Kidney (tissue), 14 donors: ENCODE results near the gene GPATCH4. TPM values are rescaled to one million over a fixed set of nuclear protein-coding genes. Genes with fewer than 3 reads are reported as not detected.
"Not testable (repeated sequence)": the region's sequence is repeated elsewhere in the genome, so short reads cannot be mapped to it uniquely, and the experiment has no call there.

Experiments used
- DNase-seq, 5 donors: peaks; one replicate each; pipeline ENCODE4 v3.0.0-alpha.2; 2013 to 2020
- FAIRE-seq: peaks from 2 replicates; lab custom pipeline; 2012; peaks lifted over from hg19 to GRCh38; lab: Jason Lieb, UNC
- H3K27ac ChIP-seq, 2 donors: one replicate each; pipeline ENCODE4 v1.7.0; 2013; ENCODE audit warnings: low read depth in 2 of 2, low read length in 2 of 2, inconsistent platforms in 1 of 2
- H3K27me3 ChIP-seq: one replicate; pipeline ENCODE4 v1.7.1; 2013; ENCODE audit warnings: low read length, inconsistent platforms; ENCODE audit not compliant: control insufficient read depth, insufficient read depth
- H3K36me3 ChIP-seq, 3 donors: one replicate each; pipeline versions ENCODE4 v1.7.0 to v1.7.1; 2013; ENCODE audit warnings: low read length in 3 of 3, control low read depth in 1 of 3, inconsistent platforms in 1 of 3; ENCODE audit not compliant: insufficient read depth in 3 of 3, control insufficient read depth in 2 of 3
- H3K4me1 ChIP-seq, 3 donors: one replicate each; pipeline versions ENCODE4 v1.7.0 to v1.7.1; 2013; ENCODE audit warnings: low read length in 3 of 3, inconsistent platforms in 1 of 3, low read depth in 1 of 3; ENCODE audit not compliant: control insufficient read depth in 2 of 3, insufficient read depth in 2 of 3
- H3K4me3 ChIP-seq, 3 donors: one replicate each; pipeline versions ENCODE4 v1.7.0 to v1.8.1; 2013; ENCODE audit warnings: low read length in 3 of 3, control low read depth in 1 of 3, inconsistent platforms in 1 of 3
- H3K9ac ChIP-seq, 3 donors: one replicate each; pipeline versions ENCODE4 v1.7.0 to v1.7.1; 2013; ENCODE audit warnings: low read length in 3 of 3, control low read depth in 1 of 3, inconsistent platforms in 1 of 3
- H3K9me3 ChIP-seq, 3 donors: one replicate each; pipeline versions ENCODE4 v1.7.0 to v1.7.1; 2013; ENCODE audit warnings: low read length in 3 of 3, control low read depth in 1 of 3, inconsistent platforms in 1 of 3; ENCODE audit not compliant: control insufficient read depth in 2 of 3, insufficient read depth in 1 of 3
- intact Hi-C: fragments of 100-400 bp; cut with DNase I; formaldehyde crosslinking; loops from one replicate; pipeline ENCODE4 v1.11.1; 2022
- polyA plus RNA-seq: library from polyadenylated mRNA; stranded (reverse); fragments of 350-450 nt; fragmentation: Illumina TruSeq; extraction: RNeasy Lipid Tissue Mini Kit (QIAGEN cat#74804); gene quantifications from one replicate; pipeline ENCODE4 v1.2.3, GENCODE V29; 2014; ENCODE audit warnings: low read depth, low replicate concordance; ENCODE audit not compliant: insufficient read depth
- total RNA-seq: library from RNA; stranded (reverse); fragmentation: NEBNext Ultra II Directional; extraction: Animal tissue kit (Norgen Biotek cat#: 25700); gene quantifications from one replicate; pipeline ENCODE4 v1.2.1, GENCODE V29; 2021
- TF ChIP-seq, protein P1 (sequence below): IDR thresholded peaks from 3 replicates; pipeline ENCODE4 v1.5.1; 2012; ENCODE audit warnings: mild to moderate bottlenecking, moderate library complexity, borderline replicate concordance; ENCODE audit not compliant: insufficient read depth; ENCODE audit errors: extremely low read depth
- donor health status: control.
- donor health status: control.
- donor health status: control.
- donor health status: control.
- donor health status: control.
- donor health status: DM: yes; HTN: yes; CAD: no.
- donor health status: Normal renal cell carcinoma (clear cell type).

The GPATCH4 gene
- total and polyA plus RNA-seq, 2 donors from 2014 or later = 24.0 to 26.2 TPM

DNA sequence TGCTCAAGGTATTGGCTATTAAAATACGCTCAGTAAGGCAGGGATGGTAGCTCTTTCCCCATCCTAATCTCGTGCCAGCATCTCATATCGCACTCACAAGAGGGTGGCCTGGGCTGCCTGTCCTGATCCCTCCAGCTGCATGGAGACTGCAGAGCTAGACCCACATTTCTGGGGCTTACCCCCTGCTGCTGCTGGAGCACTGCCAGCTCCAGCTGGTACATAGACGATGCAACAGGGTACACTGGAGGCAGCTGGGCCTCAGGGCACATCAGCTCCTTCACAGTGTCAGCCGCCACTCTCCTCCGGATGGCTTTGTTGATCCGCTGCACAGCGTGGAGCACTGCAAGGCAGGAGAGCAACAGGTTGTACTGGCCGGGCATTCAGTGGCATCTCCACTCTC is 44.9 kb downstream of the GPATCH4 start:
- no peaks in the 10 kb centered on the region for H3K36me3 ChIP-seq
- H3K9me3 ChIP-seq = no peaks in the 10 kb centered on the region
- intact Hi-C loops = no loop called here
- TF ChIP-seq, protein P1, sequence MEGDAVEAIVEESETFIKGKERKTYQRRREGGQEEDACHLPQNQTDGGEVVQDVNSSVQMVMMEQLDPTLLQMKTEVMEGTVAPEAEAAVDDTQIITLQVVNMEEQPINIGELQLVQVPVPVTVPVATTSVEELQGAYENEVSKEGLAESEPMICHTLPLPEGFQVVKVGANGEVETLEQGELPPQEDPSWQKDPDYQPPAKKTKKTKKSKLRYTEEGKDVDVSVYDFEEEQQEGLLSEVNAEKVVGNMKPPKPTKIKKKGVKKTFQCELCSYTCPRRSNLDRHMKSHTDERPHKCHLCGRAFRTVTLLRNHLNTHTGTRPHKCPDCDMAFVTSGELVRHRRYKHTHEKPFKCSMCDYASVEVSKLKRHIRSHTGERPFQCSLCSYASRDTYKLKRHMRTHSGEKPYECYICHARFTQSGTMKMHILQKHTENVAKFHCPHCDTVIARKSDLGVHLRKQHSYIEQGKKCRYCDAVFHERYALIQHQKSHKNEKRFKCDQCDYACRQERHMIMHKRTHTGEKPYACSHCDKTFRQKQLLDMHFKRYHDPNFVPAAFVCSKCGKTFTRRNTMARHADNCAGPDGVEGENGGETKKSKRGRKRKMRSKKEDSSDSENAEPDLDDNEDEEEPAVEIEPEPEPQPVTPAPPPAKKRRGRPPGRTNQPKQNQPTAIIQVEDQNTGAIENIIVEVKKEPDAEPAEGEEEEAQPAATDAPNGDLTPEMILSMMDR = no peak
- no peaks in the 10 kb centered on the region for H3K27me3 ChIP-seq
- DNase-seq = no peak
- H3K27ac ChIP-seq = no peak overlapping the region
- H3K4me3 ChIP-seq = no peak overlapping the region
- no peak overlapping the region for H3K9ac ChIP-seq
- H3K4me1 ChIP-seq = no peaks in the 10 kb centered on the region
- no peak for FAIRE-seq

DNA sequence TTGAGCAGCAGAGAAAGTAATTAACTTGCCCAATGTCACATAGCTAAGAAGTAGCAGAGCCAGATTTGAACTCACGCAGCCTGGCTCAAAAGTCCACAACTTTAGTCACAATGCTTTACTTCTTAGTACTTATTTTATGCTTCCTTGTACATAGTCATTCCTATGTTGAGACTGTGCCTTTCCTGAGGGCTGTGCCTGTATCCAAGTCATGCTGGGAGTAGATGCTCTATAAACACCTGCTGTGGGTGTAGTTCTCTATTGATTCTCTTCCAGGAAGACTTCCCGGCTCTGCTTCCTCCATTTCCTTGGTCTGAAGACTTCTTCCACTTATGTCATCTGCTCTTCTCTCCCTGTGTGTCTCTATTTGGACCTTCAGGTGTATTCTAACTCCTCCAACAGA is 45.6 kb downstream of the GPATCH4 start:
- Histone ChIP-seq H3K27me3 (no peaks in the 10 kb centered on the region), H3K9ac (no peak overlapping the region), H3K9me3 (no peaks in the 10 kb centered on the region), H3K4me1 (no peaks in the 10 kb centered on the region), H3K4me3 (no peak overlapping the region), H3K36me3 (no peaks in the 10 kb centered on the region), H3K27ac (no peak overlapping the region)
- DNase-seq (no peak), FAIRE-seq (no peak)
- intact Hi-C loops = no loop called here
- TF ChIP-seq, protein P1 = no peak

DNA sequence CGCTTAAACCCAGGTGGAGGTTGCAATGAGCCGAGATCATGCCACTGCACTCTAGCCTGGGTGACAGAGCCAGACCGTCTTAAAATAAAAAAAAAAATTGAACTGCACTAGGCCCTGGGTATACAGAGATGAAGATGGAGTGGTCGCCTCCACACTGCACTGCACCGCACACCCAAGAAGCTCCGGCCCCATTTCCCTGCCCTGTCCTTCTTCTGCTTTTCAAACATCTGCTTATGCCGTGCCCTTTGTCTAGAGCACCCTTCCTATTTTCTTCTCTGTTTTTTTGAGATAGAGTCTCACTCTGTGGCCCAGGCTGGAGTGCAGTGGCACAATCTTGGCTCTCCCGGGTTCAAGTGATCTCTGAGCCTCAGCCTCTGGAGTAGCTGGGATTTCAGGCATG is 46.3 kb downstream of the GPATCH4 start:
- H3K27ac ChIP-seq = no peak overlapping the region
- no peaks in the 10 kb centered on the region for H3K27me3 ChIP-seq
- TF ChIP-seq, protein P1 = no peak
- H3K9ac ChIP-seq = no peak overlapping the region
- no peaks in the 10 kb centered on the region for H3K4me1 ChIP-seq
- H3K9me3 ChIP-seq = no peaks in the 10 kb centered on the region
- no peak overlapping the region for H3K4me3 ChIP-seq
- intact Hi-C loops = no loop called here
- no peaks in the 10 kb centered on the region for H3K36me3 ChIP-seq
- DNase-seq (no peak), FAIRE-seq (no peak)

DNA sequence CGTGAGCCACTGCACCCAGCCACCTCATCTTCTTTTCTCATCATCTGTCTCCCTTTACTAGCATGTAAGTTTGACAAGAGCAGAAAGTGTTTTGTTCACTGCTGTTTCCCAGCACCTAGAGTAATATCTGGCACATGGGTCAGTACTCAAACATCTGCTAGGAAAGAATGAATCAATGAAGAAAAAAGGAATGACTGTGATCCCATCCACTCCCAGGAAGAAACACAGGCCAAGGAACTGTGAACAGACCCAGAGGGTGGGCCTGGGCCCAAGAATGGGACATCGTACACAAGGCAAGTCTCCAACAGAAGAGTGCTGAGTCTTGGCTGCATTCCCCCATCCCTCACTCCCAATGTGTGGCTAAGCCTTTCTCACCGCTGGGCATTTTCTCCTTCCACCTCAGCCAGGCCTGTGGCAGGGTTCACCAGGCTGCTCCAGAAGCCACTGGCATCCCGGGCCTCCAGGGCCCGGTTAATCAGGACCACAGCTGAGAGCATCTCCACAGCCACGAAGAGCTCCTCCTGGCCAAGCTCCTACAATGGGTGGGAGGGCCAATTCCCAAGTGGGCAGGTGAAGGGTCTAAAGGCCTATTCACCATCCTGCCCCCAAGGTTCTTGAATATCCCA is 47.3 kb downstream of the GPATCH4 start:
- DNase-seq (no peak), FAIRE-seq (no peak)
- intact Hi-C loops = no loop called here
- no peaks in the 10 kb centered on the region for H3K27me3 ChIP-seq
- TF ChIP-seq, protein P1 = no peak
- no peak overlapping the region for H3K4me3 ChIP-seq
- no peak overlapping the region for H3K27ac ChIP-seq
- H3K9me3 ChIP-seq = no peaks in the 10 kb centered on the region
- H3K9ac ChIP-seq = no peak overlapping the region
- H3K36me3 ChIP-seq = no peaks in the 10 kb centered on the region
- H3K4me1 ChIP-seq = no peaks in the 10 kb centered on the region

DNA sequence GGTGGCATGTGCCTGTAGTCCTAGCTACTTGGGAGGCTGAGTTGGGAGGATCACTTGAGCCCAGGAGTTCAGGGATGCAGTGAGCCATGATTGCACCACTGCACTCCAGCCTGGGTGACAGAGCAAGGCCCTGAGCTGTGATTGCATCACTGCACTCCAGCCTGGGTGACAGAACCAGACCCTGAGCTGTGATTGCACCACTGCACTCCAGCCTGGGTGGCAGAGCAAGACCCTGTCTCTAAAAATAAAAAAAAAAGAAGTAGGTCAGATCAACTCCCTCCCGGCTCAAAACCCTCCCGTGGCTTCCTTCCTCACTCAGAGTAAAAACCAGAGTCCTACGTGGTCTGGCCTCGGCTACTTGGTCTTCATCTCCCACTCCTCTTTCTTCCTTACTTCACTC is 48.3 kb downstream of the GPATCH4 start:
- H3K9ac ChIP-seq, intact Hi-C loops, H3K36me3 ChIP-seq, H3K27ac ChIP-seq, H3K4me1 ChIP-seq, H3K9me3 ChIP-seq, H3K27me3 ChIP-seq, H3K4me3 ChIP-seq, FAIRE-seq, DNase-seq: not testable (repeated sequence)
